Activated T-helper 1 cell treated with Interleukin-2 at 50 U/mL for 16 hours (primary cell): ENCODE measurements around the gene SERTAD4.
"Not testable (repeated sequence)": the region's sequence is repeated elsewhere in the genome, so short reads cannot be mapped to it uniquely, and the experiment has no call there.

Experiments
- DNase-seq: peaks from one replicate; pipeline ENCODE4 v3.0.0-alpha.2; 2020; ENCODE audit warnings: low read depth

SERTAD4 gene

DNA sequence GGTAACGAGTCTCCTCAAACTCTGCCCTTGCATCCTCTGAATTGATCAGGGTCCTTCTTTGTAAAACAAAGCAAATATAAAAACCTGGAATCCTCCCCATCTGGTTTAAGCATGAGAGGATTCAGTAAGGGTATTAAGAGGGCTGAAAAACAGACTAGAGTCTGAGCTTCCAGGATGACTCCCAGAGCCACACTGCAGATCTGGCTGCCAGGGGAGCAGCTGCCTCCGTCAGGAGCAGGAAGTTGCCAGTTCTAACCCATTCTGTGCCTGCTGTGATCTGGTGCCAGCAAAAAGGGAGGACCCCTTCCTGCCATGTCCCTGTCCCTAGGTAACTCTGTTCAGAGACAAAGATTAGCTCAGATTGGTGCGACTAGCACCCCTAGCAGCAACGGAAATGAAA, 27.5 kb downstream of the SERTAD4 start:
- DNase-seq, result no peak

DNA sequence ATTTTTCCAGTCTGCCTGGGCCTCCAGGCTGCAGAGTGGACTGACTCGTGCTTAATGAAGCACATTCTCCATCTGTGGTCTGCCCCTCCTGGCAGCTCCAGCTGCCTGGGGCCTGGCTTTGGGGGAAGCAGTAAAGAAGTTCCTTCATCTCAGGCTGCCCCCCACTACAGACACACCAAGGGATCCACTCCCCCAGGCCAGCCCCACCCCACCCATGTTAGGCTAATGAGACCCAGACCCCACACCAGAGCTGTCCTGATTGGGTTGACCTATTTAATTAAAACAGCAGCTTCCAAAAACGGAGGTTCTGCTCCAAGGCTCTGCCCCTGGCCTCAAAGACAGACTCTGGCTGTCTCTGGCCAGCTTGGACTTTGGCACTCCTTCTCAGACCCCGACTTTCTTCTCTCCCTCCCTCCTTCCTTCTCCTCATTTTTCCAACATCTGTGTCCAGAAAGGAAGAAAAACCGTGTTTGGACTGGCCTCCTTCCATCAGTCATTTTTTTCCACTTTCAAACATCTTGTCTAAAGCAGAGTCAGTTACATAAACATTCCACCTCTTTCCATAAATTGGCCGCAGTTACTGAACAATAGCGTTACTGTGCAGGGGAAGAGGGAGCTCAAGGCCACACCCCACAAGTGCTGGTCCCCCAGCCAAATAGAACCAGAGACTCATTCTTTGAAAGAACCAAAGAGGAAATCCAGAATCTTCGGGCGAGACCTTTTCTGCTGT, 29.7 kb downstream of the SERTAD4 start:
- no peak for DNase-seq

DNA sequence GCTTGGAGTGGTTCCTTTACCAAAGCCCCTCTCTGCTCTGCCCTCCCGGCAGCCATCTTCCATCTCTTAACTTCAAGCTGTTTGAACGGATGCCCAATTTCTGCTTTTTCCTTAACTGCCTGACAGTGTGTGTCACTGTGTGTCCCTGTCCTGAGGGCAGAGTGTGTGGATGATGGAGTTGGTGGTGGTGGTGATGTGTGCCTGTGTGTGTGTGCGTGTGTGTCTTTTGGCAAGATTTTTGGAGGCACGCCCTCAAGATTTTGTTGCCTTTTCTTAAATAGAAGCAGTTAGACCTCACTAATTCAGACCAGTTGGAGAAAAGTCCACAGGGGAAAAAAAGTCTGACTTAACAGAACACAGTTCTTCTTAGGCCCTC, 30.3 kb downstream of the SERTAD4 start:
- DNase-seq, result no peak

DNA sequence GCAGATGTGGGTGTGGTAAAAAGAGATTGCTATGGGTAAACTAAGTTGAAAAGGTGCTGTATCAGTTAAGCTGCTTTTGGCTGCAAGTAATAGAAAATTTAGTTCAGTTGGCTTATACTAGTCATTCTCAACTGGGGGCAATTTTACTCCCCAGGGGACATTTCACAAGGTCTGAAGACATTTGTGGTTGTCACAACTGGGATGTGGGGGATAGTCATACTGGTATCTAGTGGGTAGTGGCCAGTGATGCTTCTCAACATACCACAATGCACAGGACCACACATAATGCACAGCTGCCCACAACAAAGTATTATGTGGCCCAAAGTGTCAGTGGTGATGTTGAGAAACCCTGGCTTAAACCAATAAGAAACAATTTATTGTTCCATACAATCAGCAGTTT, 31.4 kb downstream of the SERTAD4 start:
- no peak for DNase-seq

DNA sequence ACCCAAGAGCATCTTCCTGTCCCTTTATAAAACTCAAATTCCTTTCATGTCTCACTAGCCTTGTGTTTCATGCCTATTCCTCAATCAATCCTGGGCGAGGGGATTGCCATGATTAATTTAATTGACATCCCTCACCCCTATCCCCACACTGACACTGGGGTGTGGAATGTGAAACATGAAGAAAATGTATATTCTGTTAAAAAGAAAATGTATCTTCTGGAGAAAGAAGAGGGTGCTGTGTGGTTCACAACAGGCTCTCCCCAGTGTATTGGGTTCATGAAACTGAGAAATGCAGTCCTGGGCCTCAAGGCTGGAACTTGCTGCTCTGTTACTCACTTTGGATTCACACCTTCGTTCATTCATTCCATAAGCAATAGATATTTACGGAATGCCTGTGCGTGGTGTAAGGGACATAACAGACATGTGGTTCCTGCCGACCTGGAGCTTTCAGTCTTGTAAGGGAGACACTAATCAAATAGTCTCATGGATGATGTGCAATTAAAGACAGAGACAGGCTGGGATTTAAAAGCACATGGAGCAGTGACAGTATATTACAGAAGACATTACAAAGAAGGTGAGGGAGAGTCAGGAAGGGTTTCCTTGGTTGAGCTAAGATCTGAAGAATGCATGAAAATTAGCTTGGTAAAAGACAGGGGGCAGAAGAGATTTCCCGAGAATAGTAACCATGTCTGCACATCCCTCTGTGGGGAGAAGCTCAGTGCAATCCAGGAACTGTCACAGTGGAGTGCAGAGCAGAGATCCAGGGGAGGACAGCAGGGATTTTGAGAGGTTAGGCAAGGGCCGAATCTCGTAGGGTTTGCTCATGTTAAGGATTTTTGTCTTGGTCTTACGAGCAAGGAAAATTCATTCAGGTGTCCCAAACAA, 32.1 kb downstream of the SERTAD4 start:
- no peak for DNase-seq

DNA sequence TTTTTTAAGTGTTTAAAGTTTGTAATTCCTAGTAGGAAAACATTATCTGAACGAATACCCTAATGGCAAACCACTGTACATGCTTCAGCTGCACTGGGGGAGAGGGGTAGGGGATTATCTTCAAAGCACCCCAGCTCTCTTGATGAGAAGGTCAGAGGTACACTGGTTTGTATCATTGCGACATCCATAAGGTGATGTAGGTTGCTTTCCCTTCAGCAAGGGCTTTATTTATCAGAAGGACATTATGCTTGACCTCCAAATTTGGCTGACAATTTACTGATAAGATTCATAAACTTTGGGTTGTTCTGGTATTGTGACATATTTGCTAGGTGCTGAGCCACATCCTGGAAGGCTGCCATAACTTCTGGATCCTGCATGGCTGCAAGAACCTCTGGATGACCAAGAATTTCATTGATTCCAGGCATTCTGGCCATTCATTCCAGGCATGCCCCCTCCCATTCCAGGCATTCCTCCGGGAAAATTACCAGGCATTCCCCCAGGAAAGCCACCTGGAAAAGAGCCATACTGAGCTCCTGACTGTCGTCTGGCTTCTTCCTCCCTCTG, 32.9 kb downstream of the SERTAD4 start:
- DNase-seq, result not testable (repeated sequence)

DNA sequence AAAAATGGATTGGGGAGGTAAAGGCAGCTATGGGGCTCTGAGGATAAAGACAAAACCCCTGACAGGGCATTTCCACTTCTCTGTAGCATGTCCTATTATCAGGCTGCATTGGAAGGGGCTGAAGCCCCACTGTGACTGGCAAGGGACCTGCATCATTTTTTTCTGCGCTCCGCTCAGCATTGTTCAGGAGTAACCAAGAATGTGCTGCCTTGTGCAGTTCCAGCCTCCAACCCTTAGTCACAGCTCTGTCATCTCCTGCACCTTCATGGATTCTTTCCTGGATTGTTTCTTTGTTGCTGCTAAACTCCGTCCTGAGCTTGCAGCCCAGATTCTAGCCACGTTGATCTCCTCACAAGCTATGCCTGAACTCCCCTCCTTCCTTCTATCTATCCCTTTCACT, 37.4 kb downstream of the SERTAD4 start:
- DNase-seq, result no peak

DNA sequence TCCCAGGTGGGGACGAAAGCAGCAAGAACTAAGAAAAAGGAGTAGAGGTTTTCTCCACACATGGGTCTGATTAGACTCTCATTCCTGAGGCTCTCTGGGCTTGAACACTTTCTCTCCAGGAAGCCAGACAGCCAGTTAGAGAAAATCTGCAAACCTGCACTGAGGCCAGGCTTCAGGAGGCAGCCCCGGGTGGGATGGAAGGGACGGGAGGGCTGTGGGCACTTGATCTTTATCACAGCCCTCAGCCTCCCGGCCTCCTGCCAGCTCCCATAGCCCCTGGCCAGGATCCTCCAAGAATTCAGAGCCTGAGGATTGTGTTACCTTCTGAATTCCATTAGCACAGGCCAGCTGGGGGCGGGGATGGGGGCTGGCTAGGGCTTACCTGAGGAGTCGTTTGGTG, 40.1 kb downstream of the SERTAD4 start:
- no peak for DNase-seq

DNA sequence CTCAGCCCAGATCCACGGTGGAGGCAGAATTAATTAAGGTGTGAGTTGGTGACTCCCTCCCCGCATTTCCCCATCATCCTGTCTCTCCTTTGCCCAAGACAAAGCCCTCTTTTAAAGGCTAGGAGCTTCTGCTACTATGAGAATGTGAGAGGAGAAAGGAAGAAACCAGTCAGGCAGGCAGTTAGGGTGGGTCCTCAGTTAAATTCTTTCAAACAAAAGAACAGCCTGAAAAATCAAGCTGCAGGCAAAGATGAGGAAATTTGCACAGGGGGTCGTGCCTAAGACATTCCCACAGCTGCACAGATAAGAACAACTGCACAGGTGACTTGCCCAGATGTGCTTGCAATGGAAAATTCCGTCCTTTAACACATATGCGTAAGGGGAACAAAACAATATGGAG, 47.6 kb downstream of the SERTAD4 start:
- DNase-seq, result no peak

DNA sequence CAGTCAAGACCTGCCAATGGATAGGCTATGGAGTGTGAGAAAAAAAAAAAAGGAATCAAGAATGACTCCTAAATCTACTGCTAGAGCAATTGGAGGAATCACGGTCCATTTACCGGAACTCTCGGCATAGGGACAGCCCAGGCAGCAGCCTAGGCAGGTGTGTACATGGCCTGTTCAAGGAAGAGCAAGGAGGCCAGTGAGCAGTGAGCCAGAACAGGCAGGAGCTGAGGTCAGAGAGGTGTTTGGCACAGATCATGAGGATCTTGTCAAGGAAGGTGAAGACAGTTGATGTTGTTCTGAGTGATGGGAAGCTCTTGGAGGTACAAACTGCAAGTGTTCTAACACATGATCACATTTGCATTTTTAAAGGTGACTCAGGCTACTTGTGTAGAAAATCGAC, 55.5 kb downstream of the SERTAD4 start:
- no peak for DNase-seq

DNA sequence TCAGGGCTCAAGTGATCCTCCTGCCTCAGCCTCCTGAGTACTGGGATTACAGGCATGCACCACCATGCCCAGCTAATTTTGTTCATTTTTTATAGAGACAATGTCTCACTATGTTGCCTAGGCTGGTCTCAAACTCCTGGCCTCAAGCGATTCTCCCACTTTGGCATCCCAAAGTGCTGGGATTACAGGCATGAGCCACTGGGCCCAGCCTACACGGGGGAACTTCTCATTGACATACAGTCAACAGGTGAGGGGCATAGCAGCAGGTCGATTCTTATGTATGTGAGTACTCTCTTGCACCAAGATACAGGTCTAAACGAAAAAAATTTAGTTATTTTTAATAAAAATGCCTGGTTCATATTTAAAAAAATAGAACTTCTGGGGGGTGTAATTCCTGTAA, 56.7 kb downstream of the SERTAD4 start:
- DNase-seq, result no peak

DNA sequence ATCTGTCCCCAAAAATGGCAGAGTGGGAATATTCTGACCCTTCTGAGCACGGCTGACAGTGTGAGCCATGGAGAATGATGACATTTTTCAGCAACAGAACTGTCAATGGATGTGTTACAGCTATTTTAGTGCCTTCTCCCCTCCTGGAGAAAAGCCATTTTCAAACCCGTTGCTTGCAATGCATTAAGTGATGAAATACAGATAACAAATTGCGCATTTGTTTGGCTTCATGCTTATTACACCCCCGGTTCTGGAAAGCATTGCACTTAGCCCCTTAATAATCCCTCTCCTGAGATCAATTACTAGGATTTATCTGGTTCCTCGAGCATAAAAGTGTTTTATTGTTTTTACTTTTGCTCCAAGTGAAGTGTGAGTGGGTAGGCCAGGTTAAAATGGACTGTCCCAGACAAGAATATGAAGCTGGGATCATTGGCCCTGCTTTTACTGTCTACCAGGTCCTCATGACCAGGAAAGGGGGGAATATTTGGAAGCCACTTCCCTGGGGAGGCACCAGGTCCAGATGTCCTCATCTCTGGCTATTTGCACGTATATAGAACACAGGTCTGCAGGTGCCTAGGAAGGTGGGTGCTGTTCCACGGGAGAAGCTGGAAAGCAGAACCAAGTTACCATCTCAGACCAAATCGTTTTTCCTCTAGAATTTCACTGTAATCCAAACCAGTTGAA, 58.6 kb downstream of the SERTAD4 start:
- no peak for DNase-seq

DNA sequence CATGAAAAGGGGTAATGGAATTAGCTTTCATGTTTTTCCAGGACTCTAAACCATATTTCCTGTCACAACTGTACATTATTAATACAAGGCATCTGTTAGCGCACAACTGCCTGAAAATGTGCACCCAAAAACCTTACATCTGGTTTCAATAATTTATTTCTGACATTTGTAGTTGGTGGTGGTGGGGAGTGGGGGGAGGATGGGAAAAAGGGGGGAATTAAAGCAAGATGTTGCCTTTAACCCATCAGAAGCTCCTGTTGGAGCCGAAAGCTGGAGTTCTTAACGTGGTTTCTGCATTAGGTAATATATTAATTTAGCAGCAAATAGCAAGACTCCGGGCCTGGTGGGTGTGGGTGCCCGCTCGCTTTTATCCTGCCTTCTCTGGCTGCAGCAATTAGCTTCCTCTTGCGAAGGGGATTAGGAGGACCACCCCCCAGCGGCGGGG, 59.2 kb downstream of the SERTAD4 start:
- DNase-seq, result no peak

DNA sequence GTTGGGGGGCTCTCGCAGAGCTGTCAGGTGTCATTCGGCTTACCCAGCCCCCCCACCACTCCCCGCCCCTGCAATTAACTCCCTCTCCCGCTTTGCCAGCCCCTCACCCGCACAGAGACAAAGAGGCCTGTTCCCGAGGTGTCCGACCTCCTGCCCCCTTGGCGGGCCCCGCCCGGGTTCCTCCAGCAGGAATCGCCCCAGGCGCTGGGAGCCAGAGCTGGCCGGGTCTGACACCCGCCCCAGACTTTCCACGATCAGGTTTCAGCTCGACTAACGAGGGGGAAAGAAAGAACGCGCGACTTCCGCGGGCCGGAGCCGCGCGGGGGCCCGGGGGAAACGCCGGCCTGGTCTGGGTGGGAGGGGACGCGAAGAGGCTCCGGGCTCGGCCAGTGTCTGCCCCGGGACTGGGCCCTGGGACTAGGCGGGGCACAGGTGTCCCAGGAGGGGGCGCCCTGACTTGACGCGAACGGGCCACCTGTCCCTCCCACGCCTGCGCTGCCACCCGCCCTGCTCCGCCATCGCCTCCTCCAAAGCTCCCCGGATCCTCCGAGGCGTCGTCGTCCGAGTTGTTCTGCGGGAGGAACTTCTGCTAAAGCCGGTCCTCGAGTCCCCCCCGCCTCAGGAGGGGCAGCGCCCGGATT, 59.8 kb downstream of the SERTAD4 start:
- peak; percentile 5 for DNase-seq

DNA sequence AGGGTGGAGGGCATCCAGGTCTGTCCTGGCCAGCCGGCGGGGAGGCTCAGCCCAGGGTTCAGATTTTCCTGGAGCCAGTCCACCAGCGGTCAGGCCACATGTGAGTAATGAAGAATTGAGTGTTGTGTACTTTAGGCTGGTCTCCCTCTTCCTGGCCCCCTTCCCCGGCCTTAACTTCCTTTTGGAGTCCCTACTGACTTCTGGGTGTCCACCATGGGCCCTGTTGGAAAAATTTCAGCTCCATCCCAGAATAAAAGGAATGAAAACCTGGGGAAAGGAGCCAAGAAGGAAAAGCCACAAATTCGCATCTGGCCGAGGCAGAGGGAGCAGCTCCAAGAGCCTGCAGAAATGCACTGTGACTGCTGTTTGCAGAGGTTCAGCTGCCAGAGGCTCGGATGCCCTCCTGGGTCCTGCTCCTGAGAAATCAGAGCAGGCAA, 60.6 kb downstream of the SERTAD4 start:
- DNase-seq, result no peak

DNA sequence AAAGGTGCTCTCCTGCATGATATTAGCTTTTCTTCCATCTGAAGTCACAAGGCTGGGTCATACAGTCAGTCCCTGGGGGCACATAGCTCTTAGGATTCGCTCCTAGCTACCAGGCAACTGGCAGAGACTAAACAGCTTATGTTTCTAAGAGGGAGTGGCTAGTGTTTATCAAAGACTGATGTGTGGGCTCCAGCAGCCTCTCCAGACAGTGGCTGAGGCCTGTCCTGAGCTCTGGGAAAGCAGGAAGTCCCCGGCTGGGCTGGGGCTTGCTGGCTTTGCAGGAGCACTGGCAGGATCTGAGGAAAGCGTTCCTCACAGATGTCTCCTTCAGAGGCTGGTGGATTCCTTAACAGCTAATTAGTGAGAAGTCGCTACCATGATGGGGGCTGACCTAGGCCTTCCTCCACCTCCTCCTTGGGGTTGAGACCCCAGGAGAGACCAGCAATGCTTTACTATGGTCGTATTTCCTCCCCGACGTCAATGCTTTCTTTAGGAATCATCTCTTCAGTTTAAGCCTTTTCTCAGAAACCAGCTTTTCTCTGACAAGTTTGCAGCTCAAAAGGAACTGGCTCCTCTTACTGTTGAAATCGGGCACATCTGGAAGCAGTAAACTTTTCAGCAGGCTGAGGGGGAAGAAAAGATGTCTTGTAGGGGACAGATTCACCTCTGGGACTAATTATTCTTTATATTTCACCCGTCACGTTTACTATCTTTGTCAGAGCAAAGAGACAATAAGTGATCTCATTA, 62.6 kb downstream of the SERTAD4 start:
- DNase-seq, result no peak
